HEK293T (cell line): ENCODE data around the gene AKR1B1.

Experiments
- ARNT ChIP-seq: fragments of 450-650 bp; IDR thresholded peaks from 2 replicates; pipeline ENCODE4 v1.6.1; 2017; ENCODE audit warnings: mild to moderate bottlenecking
- BHLHE40 ChIP-seq: fragments of 450-650 bp; IDR thresholded peaks from 2 replicates; pipeline ENCODE4 v1.6.1; 2016; ENCODE audit warnings: mild to moderate bottlenecking, moderate library complexity, borderline replicate concordance
- CTBP1 ChIP-seq: fragments of 450-650 bp; IDR thresholded peaks from 2 replicates; pipeline ENCODE4 v1.6.1; 2016; ENCODE audit warnings: borderline replicate concordance
- FOXM1 ChIP-seq: fragments of 450-650 bp; IDR thresholded peaks from 2 replicates; pipeline ENCODE4 v1.6.1; 2017; ENCODE audit warnings: mild to moderate bottlenecking, borderline replicate concordance
- HDGF ChIP-seq: fragments of 450-650 bp; IDR thresholded peaks from 2 replicates; pipeline ENCODE4 v1.6.1; 2017; ENCODE audit warnings: antibody characterized with exemption, borderline replicate concordance
- LEF1 ChIP-seq: fragments of 450-650 bp; IDR thresholded peaks from 2 replicates; pipeline ENCODE4 v1.6.1; 2017; ENCODE audit warnings: mild to moderate bottlenecking, borderline replicate concordance

DNA sequence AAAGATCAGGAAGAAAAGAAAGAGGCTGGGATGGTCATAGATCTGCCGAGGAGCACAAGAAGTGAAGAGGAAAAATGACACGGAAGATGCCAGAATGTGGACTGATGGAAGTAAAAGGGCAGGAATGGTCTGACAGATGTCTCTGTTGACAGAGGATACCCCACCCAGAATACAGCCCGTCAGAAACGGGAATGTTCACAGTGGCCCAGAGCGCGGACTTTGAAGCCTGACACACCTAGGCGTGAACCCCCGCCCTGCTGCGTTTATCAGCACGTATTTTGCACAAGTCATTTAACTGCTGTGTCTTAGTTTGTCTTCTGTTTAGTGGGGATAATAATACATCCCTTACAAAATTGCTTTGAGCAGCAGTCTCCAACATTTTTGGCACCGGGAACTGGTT lies 27.1 kb downstream of the AKR1B1 start:
- no peak for TF ChIP-seq HDGF
- no peak for TF ChIP-seq LEF1
- no peak for TF ChIP-seq FOXM1
- TF ChIP-seq ARNT: no peak
- no peak for TF ChIP-seq CTBP1
- TF ChIP-seq BHLHE40: no peak
